Nephron (organoid): ENCODE measurements around the gene TLL1.

ENCODE experiments used
- H3K27ac Mint-ChIP-seq, 3 experiments: 2 replicates each; pipeline ENCODE4 v1.8.0; 2020; ENCODE audit warnings: mixed read lengths in 3 of 3, mild to moderate bottlenecking in 2 of 3, moderate library complexity in 1 of 3
- H3K27me3 Mint-ChIP-seq: 2 replicates; pipeline ENCODE4 v1.8.0; 2021; ENCODE audit warnings: low read depth, mild to moderate bottlenecking, moderate library complexity, mixed read lengths
- H3K36me3 Mint-ChIP-seq: 2 replicates; pipeline ENCODE4 v1.8.0; 2020; ENCODE audit warnings: low read depth, mixed read lengths
- H3K4me1 Mint-ChIP-seq: 2 replicates; pipeline ENCODE4 v1.8.0; 2020; ENCODE audit warnings: mixed read lengths
- H3K4me3 Mint-ChIP-seq, 3 experiments: 2 replicates each; pipeline ENCODE4 v1.8.0; 2020; ENCODE audit warnings: mild to moderate bottlenecking in 3 of 3, mixed read lengths in 3 of 3, moderate library complexity in 2 of 3
- H3K9me3 Mint-ChIP-seq: 2 replicates; pipeline ENCODE4 v1.8.0; 2020; ENCODE audit warnings: mixed read lengths
- TF ChIP-seq, protein P1 (sequence below), 3 experiments: fragments of 200-600 bp; sonication (generic); IDR thresholded peaks; one replicate each; pipeline ENCODE4 v1.5.0; 2021; ENCODE audit warnings: antibody characterized with exemption in 3 of 3; ENCODE audit not compliant: unreplicated experiment in 3 of 3

Gene TLL1

GRCh38 chr4:165966833-165967232, 93.8 kb downstream of the TLL1 start:
- H3K4me1 Mint-ChIP-seq: no peaks in the 10 kb centered on the region
- H3K27me3 Mint-ChIP-seq: no peaks in the 10 kb centered on the region
- H3K9me3 Mint-ChIP-seq: peaks cover 18% of the 10 kb centered on the region
- no peaks in the 10 kb centered on the region for H3K36me3 Mint-ChIP-seq
- H3K27ac Mint-ChIP-seq: no peak overlapping the region
- no peak overlapping the region for H3K4me3 Mint-ChIP-seq
- TF ChIP-seq, protein P1, sequence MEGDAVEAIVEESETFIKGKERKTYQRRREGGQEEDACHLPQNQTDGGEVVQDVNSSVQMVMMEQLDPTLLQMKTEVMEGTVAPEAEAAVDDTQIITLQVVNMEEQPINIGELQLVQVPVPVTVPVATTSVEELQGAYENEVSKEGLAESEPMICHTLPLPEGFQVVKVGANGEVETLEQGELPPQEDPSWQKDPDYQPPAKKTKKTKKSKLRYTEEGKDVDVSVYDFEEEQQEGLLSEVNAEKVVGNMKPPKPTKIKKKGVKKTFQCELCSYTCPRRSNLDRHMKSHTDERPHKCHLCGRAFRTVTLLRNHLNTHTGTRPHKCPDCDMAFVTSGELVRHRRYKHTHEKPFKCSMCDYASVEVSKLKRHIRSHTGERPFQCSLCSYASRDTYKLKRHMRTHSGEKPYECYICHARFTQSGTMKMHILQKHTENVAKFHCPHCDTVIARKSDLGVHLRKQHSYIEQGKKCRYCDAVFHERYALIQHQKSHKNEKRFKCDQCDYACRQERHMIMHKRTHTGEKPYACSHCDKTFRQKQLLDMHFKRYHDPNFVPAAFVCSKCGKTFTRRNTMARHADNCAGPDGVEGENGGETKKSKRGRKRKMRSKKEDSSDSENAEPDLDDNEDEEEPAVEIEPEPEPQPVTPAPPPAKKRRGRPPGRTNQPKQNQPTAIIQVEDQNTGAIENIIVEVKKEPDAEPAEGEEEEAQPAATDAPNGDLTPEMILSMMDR (IDR thresholded peaks at IDR 0.05; ENCODE audit: unreplicated experiment in 3 of 3): no peak

GRCh38 chr4:165967486-165967885, 94.4 kb downstream of the TLL1 start:
- H3K4me1 Mint-ChIP-seq: no peaks in the 10 kb centered on the region
- peaks cover 17% of the 10 kb centered on the region for H3K9me3 Mint-ChIP-seq

DNA sequence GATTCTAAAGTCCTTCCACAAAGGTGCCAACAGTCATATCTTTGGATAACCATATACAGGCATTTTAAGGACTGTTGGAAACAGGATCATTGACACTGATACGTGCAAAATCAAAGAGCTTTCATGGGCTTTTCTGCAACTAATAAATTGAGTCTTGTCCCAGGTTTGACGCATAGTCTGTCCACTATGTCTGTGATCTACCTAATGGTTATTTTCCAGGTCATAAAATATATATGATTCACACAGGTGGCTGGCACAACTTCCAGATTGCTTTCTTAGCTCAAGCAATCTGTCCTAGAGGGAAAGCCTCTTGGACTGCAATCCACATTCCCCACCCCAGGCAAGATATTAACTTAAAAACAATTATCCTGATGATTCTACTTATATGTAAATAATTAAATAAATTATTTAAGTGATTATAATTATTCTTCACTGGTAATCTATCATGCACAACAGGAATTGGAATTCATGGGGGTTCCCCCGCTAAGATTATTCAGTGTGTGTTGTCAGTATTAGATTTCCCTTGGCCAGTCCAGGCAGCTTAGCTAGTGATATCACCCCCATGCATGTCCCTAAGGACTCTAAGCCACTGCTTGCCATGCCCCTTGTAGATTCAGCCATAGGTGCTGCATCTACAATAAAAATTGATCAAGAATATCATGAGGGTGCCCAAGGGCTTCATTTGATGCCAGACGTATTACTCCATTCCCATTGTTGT, 97.8 kb downstream of the TLL1 start:
- TF ChIP-seq, protein P1 (IDR thresholded peaks at IDR 0.05; ENCODE audit: unreplicated experiment in 3 of 3): no peak
- Mint-ChIP-seq H3K4me3 (no peak overlapping the region), H3K9me3 (peaks cover 12% of the 10 kb centered on the region), H3K27me3 (peaks cover 3% of the 10 kb centered on the region), H3K4me1 (no peaks in the 10 kb centered on the region), H3K36me3 (no peaks in the 10 kb centered on the region), H3K27ac (no peak overlapping the region)

More at GRCh38 chr4:165967486-165967885, 94.4 kb downstream of the TLL1 start:
- no peaks in the 10 kb centered on the region for H3K36me3 Mint-ChIP-seq
- no peak overlapping the region for H3K27ac Mint-ChIP-seq
- H3K27me3 Mint-ChIP-seq: no peaks in the 10 kb centered on the region
- no peak overlapping the region for H3K4me3 Mint-ChIP-seq
- TF ChIP-seq, protein P1 (IDR thresholded peaks at IDR 0.05; ENCODE audit: unreplicated experiment in 3 of 3): no peak

GRCh38 chr4:165971446-165971845, 98.4 kb downstream of the TLL1 start:
- Mint-ChIP-seq H3K4me3 (no peak overlapping the region), H3K27ac (no peak overlapping the region), H3K27me3 (peaks cover 3% of the 10 kb centered on the region), H3K9me3 (peaks cover 6% of the 10 kb centered on the region), H3K36me3 (no peaks in the 10 kb centered on the region), H3K4me1 (no peaks in the 10 kb centered on the region)
- TF ChIP-seq, protein P1 (IDR thresholded peaks at IDR 0.05; ENCODE audit: unreplicated experiment in 3 of 3): no peak

- Mint-ChIP-seq H3K9me3 (peaks cover 5% of the 10 kb centered on the region), H3K27me3 (peaks cover 3% of the 10 kb centered on the region), H3K27ac (no peak overlapping the region), H3K36me3 (no peaks in the 10 kb centered on the region), H3K4me3 (no peak overlapping the region), H3K4me1 (no peaks in the 10 kb centered on the region)
- TF ChIP-seq, protein P1 (IDR thresholded peaks at IDR 0.05; ENCODE audit: unreplicated experiment in 3 of 3): no peak
These were observed 98.9 kb downstream of the TLL1 start for GRCh38 chr4:165971933-165972332.

GRCh38 chr4:165972747-165973146, 99.7 kb downstream of the TLL1 start:
- no peak overlapping the region for H3K27ac Mint-ChIP-seq
- H3K27me3 Mint-ChIP-seq: peaks cover 3% of the 10 kb centered on the region
- no peaks in the 10 kb centered on the region for H3K9me3 Mint-ChIP-seq
- no peaks in the 10 kb centered on the region for H3K36me3 Mint-ChIP-seq
- H3K4me3 Mint-ChIP-seq: no peak overlapping the region
- no peaks in the 10 kb centered on the region for H3K4me1 Mint-ChIP-seq
- TF ChIP-seq, protein P1 (IDR thresholded peaks at IDR 0.05; ENCODE audit: unreplicated experiment in 3 of 3): no peak
